ENCODE measurements around the gene FRG2. TPM values are rescaled to one million over a fixed set of nuclear protein-coding genes. Genes with fewer than 3 reads are reported as not detected.
"Not testable (repeated sequence)": the region's sequence is repeated elsewhere in the genome, so short reads cannot be mapped to it uniquely, and the experiment has no call there.

The FRG2 gene
- not detected in 2 replicates for total RNA-seq (2022)
- Bru-seq, nascent RNA, result not detected
- not detected for BruChase-seq, experiment 1, labeled RNA remaining after a 6-hour chase
- not detected for BruChase-seq, experiment 2, labeled RNA remaining after a 2-hour chase
- long read RNA-seq, result 0 reads

GRCh38 chr4:190027156-190027555 is at the start of gene FRG2:
Gene FRG2, minus strand, starts transcription at chr4:190027256. Its CDS starts 52 bp downstream, at chr4:190027204.
- H3K27ac Mint-ChIP-seq (ENCODE audit: unreplicated experiment); DNase-seq; H3K27me3 Mint-ChIP-seq (ENCODE audit: unreplicated experiment); H3K4me3 Mint-ChIP-seq (ENCODE audit: low read depth, unreplicated experiment); CTCF ChIA-PET; H3K9me3 Mint-ChIP-seq (ENCODE audit: low read depth, unreplicated experiment); H3K36me3 Mint-ChIP-seq (ENCODE audit: insufficient read depth, unreplicated experiment); intact Hi-C loops (cut with micrococcal nuclease; ENCODE audit: unreplicated experiment); H3K4me1 Mint-ChIP-seq (ENCODE audit: low read depth, unreplicated experiment); BruUV-seq (replicated peaks): not testable (repeated sequence)

GRCh38 chr4:190068351-190068750 is 41.3 kb upstream of the FRG2 start:
- DNase-seq; H3K27me3 Mint-ChIP-seq (ENCODE audit: unreplicated experiment); H3K4me3 Mint-ChIP-seq (ENCODE audit: low read depth, unreplicated experiment); H3K4me1 Mint-ChIP-seq (ENCODE audit: low read depth, unreplicated experiment); intact Hi-C loops (cut with micrococcal nuclease; ENCODE audit: unreplicated experiment); H3K36me3 Mint-ChIP-seq (ENCODE audit: insufficient read depth, unreplicated experiment); BruUV-seq (replicated peaks); CTCF ChIA-PET; H3K27ac Mint-ChIP-seq (ENCODE audit: unreplicated experiment); H3K9me3 Mint-ChIP-seq (ENCODE audit: low read depth, unreplicated experiment): not testable (repeated sequence)

- H3K9me3 Mint-ChIP-seq (ENCODE audit: low read depth, unreplicated experiment); H3K4me3 Mint-ChIP-seq (ENCODE audit: low read depth, unreplicated experiment); H3K36me3 Mint-ChIP-seq (ENCODE audit: insufficient read depth, unreplicated experiment); CTCF ChIA-PET; DNase-seq; intact Hi-C loops (cut with micrococcal nuclease; ENCODE audit: unreplicated experiment); H3K27ac Mint-ChIP-seq (ENCODE audit: unreplicated experiment); BruUV-seq (replicated peaks); H3K27me3 Mint-ChIP-seq (ENCODE audit: unreplicated experiment); H3K4me1 Mint-ChIP-seq (ENCODE audit: low read depth, unreplicated experiment): not testable (repeated sequence)
Observed at GRCh38 chr4:190064805-190065204, 37.7 kb upstream of the FRG2 start.

- H3K27me3 Mint-ChIP-seq (ENCODE audit: unreplicated experiment); CTCF ChIA-PET; BruUV-seq (replicated peaks); intact Hi-C loops (cut with micrococcal nuclease; ENCODE audit: unreplicated experiment); H3K4me1 Mint-ChIP-seq (ENCODE audit: low read depth, unreplicated experiment); H3K36me3 Mint-ChIP-seq (ENCODE audit: insufficient read depth, unreplicated experiment); H3K9me3 Mint-ChIP-seq (ENCODE audit: low read depth, unreplicated experiment); H3K27ac Mint-ChIP-seq (ENCODE audit: unreplicated experiment); DNase-seq; H3K4me3 Mint-ChIP-seq (ENCODE audit: low read depth, unreplicated experiment): not testable (repeated sequence)
Observed at GRCh38 chr4:190064342-190064741, 37.3 kb upstream of the FRG2 start, which contains the start of gene DBET. Gene DBET, plus strand, starts transcription at chr4:190064502.

- H3K4me3 Mint-ChIP-seq (ENCODE audit: low read depth, unreplicated experiment); H3K9me3 Mint-ChIP-seq (ENCODE audit: low read depth, unreplicated experiment); CTCF ChIA-PET; DNase-seq; H3K27me3 Mint-ChIP-seq (ENCODE audit: unreplicated experiment); H3K36me3 Mint-ChIP-seq (ENCODE audit: insufficient read depth, unreplicated experiment); H3K27ac Mint-ChIP-seq (ENCODE audit: unreplicated experiment); intact Hi-C loops (cut with micrococcal nuclease; ENCODE audit: unreplicated experiment); BruUV-seq (replicated peaks); H3K4me1 Mint-ChIP-seq (ENCODE audit: low read depth, unreplicated experiment): not testable (repeated sequence)
Observed at GRCh38 chr4:190058997-190059396, 31.9 kb upstream of the FRG2 start.

- H3K4me1 Mint-ChIP-seq (ENCODE audit: low read depth, unreplicated experiment); H3K27me3 Mint-ChIP-seq (ENCODE audit: unreplicated experiment); BruUV-seq (replicated peaks); intact Hi-C loops (cut with micrococcal nuclease; ENCODE audit: unreplicated experiment); H3K27ac Mint-ChIP-seq (ENCODE audit: unreplicated experiment); H3K4me3 Mint-ChIP-seq (ENCODE audit: low read depth, unreplicated experiment); H3K36me3 Mint-ChIP-seq (ENCODE audit: insufficient read depth, unreplicated experiment); CTCF ChIA-PET; DNase-seq; H3K9me3 Mint-ChIP-seq (ENCODE audit: low read depth, unreplicated experiment): not testable (repeated sequence)
Observed at GRCh38 chr4:190049378-190050239, 22.6 kb upstream of the FRG2 start.

- CTCF ChIA-PET, result not testable (repeated sequence)
Observed at GRCh38 chr4:190047627-190048026, 20.6 kb upstream of the FRG2 start.

GRCh38 chr4:190040873-190041272 is 13.8 kb upstream of the FRG2 start:
- intact Hi-C loops (cut with micrococcal nuclease; ENCODE audit: unreplicated experiment); CTCF ChIA-PET; H3K4me1 Mint-ChIP-seq (ENCODE audit: low read depth, unreplicated experiment); H3K27me3 Mint-ChIP-seq (ENCODE audit: unreplicated experiment); DNase-seq; H3K36me3 Mint-ChIP-seq (ENCODE audit: insufficient read depth, unreplicated experiment); H3K9me3 Mint-ChIP-seq (ENCODE audit: low read depth, unreplicated experiment); BruUV-seq (replicated peaks); H3K27ac Mint-ChIP-seq (ENCODE audit: unreplicated experiment); H3K4me3 Mint-ChIP-seq (ENCODE audit: low read depth, unreplicated experiment): not testable (repeated sequence)

More at GRCh38 chr4:190047627-190048026, 20.6 kb upstream of the FRG2 start:
- H3K36me3 Mint-ChIP-seq (ENCODE audit: insufficient read depth, unreplicated experiment); H3K27me3 Mint-ChIP-seq (ENCODE audit: unreplicated experiment); intact Hi-C loops (cut with micrococcal nuclease; ENCODE audit: unreplicated experiment); H3K4me1 Mint-ChIP-seq (ENCODE audit: low read depth, unreplicated experiment); H3K4me3 Mint-ChIP-seq (ENCODE audit: low read depth, unreplicated experiment); BruUV-seq (replicated peaks); DNase-seq; H3K27ac Mint-ChIP-seq (ENCODE audit: unreplicated experiment); H3K9me3 Mint-ChIP-seq (ENCODE audit: low read depth, unreplicated experiment): not testable (repeated sequence)

- H3K4me1 Mint-ChIP-seq (ENCODE audit: low read depth, unreplicated experiment); intact Hi-C loops (cut with micrococcal nuclease; ENCODE audit: unreplicated experiment); BruUV-seq (replicated peaks); H3K9me3 Mint-ChIP-seq (ENCODE audit: low read depth, unreplicated experiment); H3K27me3 Mint-ChIP-seq (ENCODE audit: unreplicated experiment); CTCF ChIA-PET; H3K4me3 Mint-ChIP-seq (ENCODE audit: low read depth, unreplicated experiment); H3K27ac Mint-ChIP-seq (ENCODE audit: unreplicated experiment); H3K36me3 Mint-ChIP-seq (ENCODE audit: insufficient read depth, unreplicated experiment): not testable (repeated sequence)
- DNase-seq, result peak; percentile 22
Observed at GRCh38 chr4:190037704-190038388, 10.8 kb upstream of the FRG2 start.

GRCh38 chr4:190031264-190031663 is 4.2 kb upstream of the FRG2 start:
- H3K27ac Mint-ChIP-seq (ENCODE audit: unreplicated experiment); H3K36me3 Mint-ChIP-seq (ENCODE audit: insufficient read depth, unreplicated experiment); DNase-seq; H3K9me3 Mint-ChIP-seq (ENCODE audit: low read depth, unreplicated experiment); BruUV-seq (replicated peaks); H3K4me1 Mint-ChIP-seq (ENCODE audit: low read depth, unreplicated experiment); H3K4me3 Mint-ChIP-seq (ENCODE audit: low read depth, unreplicated experiment); H3K27me3 Mint-ChIP-seq (ENCODE audit: unreplicated experiment); intact Hi-C loops (cut with micrococcal nuclease; ENCODE audit: unreplicated experiment); CTCF ChIA-PET: not testable (repeated sequence)

All from Calu3 (cell line).